Uterus (tissue), 4 donors: ENCODE measurements around the gene ATRAID. TPM values are rescaled to one million over a fixed set of nuclear protein-coding genes. Genes with fewer than 3 reads are reported as not detected.

Experiments
- DNase-seq, 2 donors: peaks; one replicate each; pipeline ENCODE4 v3.0.0-alpha.2; 2019 to 2020
- H3K27ac ChIP-seq, 2 donors: fragments of 200-600 bp; sonication (generic); 1 replicate in 1 of 2; 2 replicates in 1 of 2; pipeline ENCODE4 v1.5.1; 2016 to 2018
- H3K27me3 ChIP-seq, 2 donors: fragments of 200-600 bp; sonication (generic); one replicate each; pipeline ENCODE4 v1.5.1; 2018 to 2019; ENCODE audit warnings: control low read depth in 1 of 2
- H3K36me3 ChIP-seq, 2 donors: fragments of 200-600 bp; sonication (generic); one replicate each; pipeline ENCODE4 v1.5.1; 2019; ENCODE audit warnings: control low read depth in 1 of 2
- H3K4me1 ChIP-seq, 2 donors: fragments of 200-600 bp; sonication (generic); one replicate each; pipeline ENCODE4 v1.5.1; 2018 to 2019; ENCODE audit warnings: control low read depth in 1 of 2
- H3K4me3 ChIP-seq, 2 donors: fragments of 200-600 bp; sonication (generic); 1 replicate in 1 of 2; 2 replicates in 1 of 2; pipeline ENCODE4 v1.5.1; 2018 to 2019; ENCODE audit warnings: mild to moderate bottlenecking in 1 of 2
- H3K9me3 ChIP-seq, 2 donors: fragments of 200-600 bp; sonication (generic); one replicate each; pipeline ENCODE4 v1.5.1; 2019; ENCODE audit warnings: control low read depth in 1 of 2
- POLR2A ChIP-seq, 2 donors: fragments of 450-650 bp; IDR thresholded peaks; one replicate each; pipeline ENCODE4 v1.6.1; 2016; ENCODE audit warnings: antibody characterized with exemption in 2 of 2, mild to moderate bottlenecking in 1 of 2, moderate library complexity in 1 of 2
- intact Hi-C: fragments of 100-400 bp; cut with DNase I; formaldehyde crosslinking; loops from one replicate; pipeline ENCODE4 v1.15.1; 2023; ENCODE audit warnings: low total_unique reads
- total RNA-seq, 4 donors: library from RNA; depleted of rRNA in 3 of 4; stranded (reverse); fragments of >200 nt in 3 of 4; gene quantifications; one replicate each; pipeline versions ENCODE4 v1.1.0 to v1.2.4, GENCODE V29; 2014 to 2023
- TF ChIP-seq, protein P1 (sequence below), 4 experiments: fragments of 200-600 bp in 2 of 4; fragments of 450-650 bp in 2 of 4; sonication (generic) in 2 of 4; IDR thresholded peaks; one replicate each; pipeline ENCODE4 v1.5.1; 2016 to 2019; ENCODE audit warnings: antibody characterized with exemption in 4 of 4, mild to moderate bottlenecking in 2 of 4, moderate library complexity in 1 of 4
- donor health status: DM: yes; HTN: yes; CAD: no.

The ATRAID gene
- total RNA-seq, 4 donors from 2014 or later: 105 to 235 (median 144) TPM

DNA sequence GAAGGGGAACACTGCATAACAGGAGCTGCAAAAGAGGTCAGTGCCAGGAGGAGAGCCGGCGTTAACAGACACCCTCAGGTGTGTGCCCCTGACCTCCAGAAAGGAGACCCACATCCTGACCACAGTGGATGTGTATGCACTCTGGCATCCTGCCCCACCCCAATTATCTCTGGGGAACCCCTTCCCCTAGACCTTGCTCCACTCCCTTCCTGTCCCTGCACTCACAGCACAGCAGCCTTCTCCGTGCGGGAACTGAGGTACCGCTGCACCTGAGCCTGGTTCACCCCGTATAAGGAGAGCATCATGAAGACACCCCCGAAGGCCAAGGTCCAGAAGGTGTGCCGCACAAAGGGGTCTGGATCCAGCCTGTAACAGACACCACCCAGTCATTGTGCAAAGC is 7.3 kb upstream of the ATRAID start:
- intact Hi-C loops: no loop called here
- Histone ChIP-seq H3K36me3 (no peaks in the 10 kb centered on the region), H3K4me3 (no peak overlapping the region), H3K4me1 (no peaks in the 10 kb centered on the region), H3K27me3 (no peaks in the 10 kb centered on the region), H3K9me3 (no peaks in the 10 kb centered on the region), H3K27ac (no peak overlapping the region)
- DNase-seq: no peak
- no peak for TF ChIP-seq POLR2A (IDR thresholded peaks at IDR 0.05)
- TF ChIP-seq, protein P1, sequence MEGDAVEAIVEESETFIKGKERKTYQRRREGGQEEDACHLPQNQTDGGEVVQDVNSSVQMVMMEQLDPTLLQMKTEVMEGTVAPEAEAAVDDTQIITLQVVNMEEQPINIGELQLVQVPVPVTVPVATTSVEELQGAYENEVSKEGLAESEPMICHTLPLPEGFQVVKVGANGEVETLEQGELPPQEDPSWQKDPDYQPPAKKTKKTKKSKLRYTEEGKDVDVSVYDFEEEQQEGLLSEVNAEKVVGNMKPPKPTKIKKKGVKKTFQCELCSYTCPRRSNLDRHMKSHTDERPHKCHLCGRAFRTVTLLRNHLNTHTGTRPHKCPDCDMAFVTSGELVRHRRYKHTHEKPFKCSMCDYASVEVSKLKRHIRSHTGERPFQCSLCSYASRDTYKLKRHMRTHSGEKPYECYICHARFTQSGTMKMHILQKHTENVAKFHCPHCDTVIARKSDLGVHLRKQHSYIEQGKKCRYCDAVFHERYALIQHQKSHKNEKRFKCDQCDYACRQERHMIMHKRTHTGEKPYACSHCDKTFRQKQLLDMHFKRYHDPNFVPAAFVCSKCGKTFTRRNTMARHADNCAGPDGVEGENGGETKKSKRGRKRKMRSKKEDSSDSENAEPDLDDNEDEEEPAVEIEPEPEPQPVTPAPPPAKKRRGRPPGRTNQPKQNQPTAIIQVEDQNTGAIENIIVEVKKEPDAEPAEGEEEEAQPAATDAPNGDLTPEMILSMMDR (IDR thresholded peaks at IDR 0.05): no peak

- Histone ChIP-seq H3K27me3 (no peaks in the 10 kb centered on the region), H3K9me3 (no peaks in the 10 kb centered on the region), H3K27ac (no peak overlapping the region), H3K36me3 (no peaks in the 10 kb centered on the region), H3K4me3 (no peak overlapping the region), H3K4me1 (no peaks in the 10 kb centered on the region)
- no peak for DNase-seq
- intact Hi-C loops: loop anchor here (5.0 kb wide), 1 partner anchor 108 kb away; no protein-coding TSS in a partner anchor
- TF ChIP-seq, protein P1 (IDR thresholded peaks at IDR 0.05): no peak
- no peak for TF ChIP-seq POLR2A (IDR thresholded peaks at IDR 0.05)
These were observed 6.6 kb upstream of the ATRAID start for GRCh38 chr2:27205206-27205605.

DNA sequence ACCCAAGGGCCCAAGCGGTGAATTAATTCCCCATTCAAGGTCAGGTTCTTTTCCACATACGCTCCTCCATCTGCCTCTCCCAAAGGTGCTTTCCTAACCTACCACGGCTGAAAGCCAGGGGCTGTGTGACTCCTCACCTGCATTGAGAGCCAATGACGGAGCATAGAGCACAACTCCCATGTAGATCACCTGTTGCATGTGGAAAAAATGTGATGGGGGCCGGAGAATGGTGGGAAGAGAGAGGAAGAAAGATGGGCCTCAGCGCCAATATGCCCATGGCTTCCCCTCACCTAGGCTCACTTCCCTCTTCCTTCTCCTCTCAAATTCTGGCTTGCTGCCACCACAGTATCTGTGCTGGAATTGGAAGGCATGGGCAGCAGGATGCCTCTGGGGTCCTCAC is 5.5 kb upstream of the ATRAID start:
- intact Hi-C loops: loop anchor here (5.0 kb wide), 1 partner anchor 109 kb away; no protein-coding TSS in a partner anchor
- H3K36me3 ChIP-seq: no peaks in the 10 kb centered on the region
- H3K4me3 ChIP-seq: no peak overlapping the region
- DNase-seq: no peak
- H3K27ac ChIP-seq: no peak overlapping the region
- H3K27me3 ChIP-seq: no peaks in the 10 kb centered on the region
- no peaks in the 10 kb centered on the region for H3K9me3 ChIP-seq
- no peak for TF ChIP-seq POLR2A (IDR thresholded peaks at IDR 0.05)
- TF ChIP-seq, protein P1 (IDR thresholded peaks at IDR 0.05): no peak
- H3K4me1 ChIP-seq: peaks cover 0 to 4% of the 10 kb centered on the region in 2 donors

DNA sequence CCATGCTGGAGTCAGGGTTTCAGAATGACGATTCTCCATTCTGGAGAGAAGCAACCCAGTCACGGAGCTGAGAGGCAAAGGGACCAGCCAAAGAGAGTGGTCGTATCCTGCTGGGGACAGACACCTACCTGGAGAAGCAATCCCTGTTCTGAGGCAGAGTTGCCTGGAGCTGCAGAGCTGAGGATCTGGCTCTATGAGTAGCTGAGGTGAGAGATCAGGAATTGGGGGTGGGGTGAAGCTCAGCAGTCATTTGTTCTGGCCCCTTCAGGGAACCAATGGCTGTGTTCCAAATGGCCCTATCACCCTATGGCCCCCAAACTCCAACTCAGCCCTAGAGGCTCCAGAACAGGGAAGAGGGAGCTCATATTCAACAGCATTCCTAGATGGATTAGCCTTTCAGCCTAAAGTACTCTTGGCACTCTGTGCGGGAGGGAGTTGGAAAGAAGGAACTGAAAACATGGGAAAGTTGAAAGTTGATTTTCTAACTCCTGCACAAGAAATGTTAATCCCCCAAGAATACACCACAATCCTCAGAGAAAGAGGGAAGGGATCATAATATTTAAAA is 3.3 kb upstream of the ATRAID start:
- DNase-seq: no peak

More for the DNA sequence above, 3.3 kb upstream of the ATRAID start:
- no peak overlapping the region for H3K27ac ChIP-seq
- peaks cover 0 to 11% of the 10 kb centered on the region in 2 donors for H3K4me1 ChIP-seq
- TF ChIP-seq, protein P1 (IDR thresholded peaks at IDR 0.05): no peak
- TF ChIP-seq POLR2A (IDR thresholded peaks at IDR 0.05): no peak
- intact Hi-C loops: loop anchor here (5.0 kb wide), 1 partner anchor 111 kb away; no protein-coding TSS in a partner anchor
- no peaks in the 10 kb centered on the region for H3K27me3 ChIP-seq
- no peaks in the 10 kb centered on the region for H3K9me3 ChIP-seq
- no peak overlapping the region for H3K4me3 ChIP-seq
- H3K36me3 ChIP-seq: no peaks in the 10 kb centered on the region
